DND-41 (cell line): Measurements from ENCODE around the gene PTGFRN.

ENCODE experiments used
- CTCF ChIP-seq: IDR thresholded peaks from 2 replicates; pipeline ENCODE4 v1.5.1; 2012; ENCODE audit warnings: borderline replicate concordance, low read length, moderate library complexity, mild to moderate bottlenecking; ENCODE audit not compliant: poor library complexity, severe bottlenecking; ENCODE audit errors: extremely low read depth
- EZH2 ChIP-seq: IDR thresholded peaks from 3 replicates; pipeline ENCODE4 v1.6.1; 2012; ENCODE audit warnings: borderline replicate concordance, low read depth, mild to moderate bottlenecking, moderate library complexity, low read length, inconsistent platforms; ENCODE audit not compliant: severe bottlenecking

GRCh38 chr1:116873680-116874271 lies 35.9 kb upstream of the PTGFRN start:
- no peak for TF ChIP-seq CTCF
- no peak for TF ChIP-seq EZH2
